Spinal cord (tissue), 10 donors: ENCODE measurements around the gene TRAM2. TPM values are rescaled to one million over a fixed set of nuclear protein-coding genes. Genes with fewer than 3 reads are reported as not detected.

Experiments
- DNase-seq, 6 donors: peaks; one replicate each; pipeline versions ENCODE4 v3.0.0 to v3.0.0-alpha.2; 2013 to 2015; ENCODE audit warnings: low spot score in 6 of 6, low read depth in 4 of 6
- H3K27ac ChIP-seq: one replicate; pipeline ENCODE4 v1.5.1; 2013; ENCODE audit warnings: low read depth, low read length, control low read depth
- H3K27me3 ChIP-seq: one replicate; pipeline ENCODE4 v1.6.1; 2013; ENCODE audit warnings: low read length; ENCODE audit not compliant: control insufficient read depth, insufficient read depth
- H3K36me3 ChIP-seq: one replicate; pipeline ENCODE4 v1.6.1; 2013; ENCODE audit warnings: low read length; ENCODE audit not compliant: control insufficient read depth, insufficient read depth
- H3K4me1 ChIP-seq: one replicate; pipeline ENCODE4 v1.6.1; 2013; ENCODE audit warnings: low read length; ENCODE audit not compliant: control insufficient read depth, insufficient read depth
- H3K4me3 ChIP-seq: one replicate; pipeline ENCODE4 v1.5.1; 2013; ENCODE audit warnings: low read depth, low read length, control low read depth
- H3K9me3 ChIP-seq: one replicate; pipeline ENCODE4 v1.6.1; 2013; ENCODE audit warnings: low read length; ENCODE audit not compliant: control insufficient read depth, insufficient read depth
- WGBS: methylation state at CpG from one replicate; pipeline ENCODE4 v1.1.5; 2013; ENCODE audit warnings: missing lambda C conversion rate; ENCODE audit not compliant: insufficient coverage; 5-methylcytosine and 5-hydroxymethylcytosine counted together
- polyA plus RNA-seq, 2 donors: library from polyadenylated mRNA; unstranded; fragments of 120-200 nt; gene quantifications; one replicate each; pipeline ENCODE4 v1.2.1, GENCODE V29; 2013; ENCODE audit not compliant: insufficient read length in 2 of 2
- total RNA-seq, 2 donors: library from RNA; depleted of rRNA in 1 of 2; stranded (reverse); fragments of 120-200 nt in 1 of 2; fragments of >200 nt in 1 of 2; gene quantifications; one replicate each; pipeline versions ENCODE4 v1.2.3 to v1.2.4, GENCODE V29; 2013 to 2014
- donor health status: healthy.

The TRAM2 gene
- total and polyA plus RNA-seq, 4 donors: 8.6 to 25.4 (median 10.1) TPM

DNA sequence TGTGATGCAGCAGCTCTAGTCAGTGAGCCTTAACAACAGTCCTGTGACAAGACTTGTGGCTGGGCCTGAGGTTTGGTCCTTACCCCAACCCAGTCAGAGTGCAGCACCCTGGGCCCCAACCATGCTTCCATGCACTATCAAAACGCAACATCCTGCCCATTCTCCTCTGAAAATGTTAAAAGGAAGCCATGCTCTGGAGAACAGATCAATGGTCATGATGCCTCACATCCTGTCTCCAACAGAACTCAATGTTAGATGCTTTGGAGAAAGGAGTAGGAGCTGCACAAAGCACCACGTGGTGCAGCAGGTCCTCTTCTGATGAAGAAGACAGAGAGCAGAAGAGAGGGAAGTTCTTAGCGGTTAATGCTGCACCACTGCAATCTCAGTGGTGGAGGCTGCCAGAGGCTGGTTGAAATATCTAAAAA is 41.9 kb downstream of the TRAM2 start:
- Histone ChIP-seq H3K4me1 (peaks cover 3% of the 10 kb centered on the region), H3K27me3 (no peaks in the 10 kb centered on the region), H3K27ac (no peak overlapping the region), H3K4me3 (no peak overlapping the region), H3K9me3 (no peaks in the 10 kb centered on the region), H3K36me3 (no peaks in the 10 kb centered on the region)
- WGBS: 82% methylated on average over 2 of the region's 3 CpGs
- DNase-seq: no peak

GRCh38 chr6:52534363-52534762 is 42.5 kb downstream of the TRAM2 start:
- H3K9me3 ChIP-seq: no peaks in the 10 kb centered on the region
- WGBS: 100% methylated on average over 3 of the region's 5 CpGs

GRCh38 chr6:52533491-52533890 is 43.4 kb downstream of the TRAM2 start:
- peaks cover 3% of the 10 kb centered on the region for H3K4me1 ChIP-seq
- WGBS: 100% methylated on average over 1 of the region's 2 CpGs
- H3K27ac ChIP-seq: no peak overlapping the region
- no peaks in the 10 kb centered on the region for H3K27me3 ChIP-seq
- H3K4me3 ChIP-seq: no peak overlapping the region
- H3K9me3 ChIP-seq: no peaks in the 10 kb centered on the region
- H3K36me3 ChIP-seq: no peaks in the 10 kb centered on the region
- no peak for DNase-seq

More at GRCh38 chr6:52534363-52534762, 42.5 kb downstream of the TRAM2 start:
- H3K27ac ChIP-seq: no peak overlapping the region
- peaks cover 3% of the 10 kb centered on the region for H3K4me1 ChIP-seq
- H3K4me3 ChIP-seq: no peak overlapping the region
- no peaks in the 10 kb centered on the region for H3K27me3 ChIP-seq
- no peaks in the 10 kb centered on the region for H3K36me3 ChIP-seq
- no peak for DNase-seq

GRCh38 chr6:52532457-52532856 is 44.4 kb downstream of the TRAM2 start:
- no peak overlapping the region for H3K27ac ChIP-seq
- no peaks in the 10 kb centered on the region for H3K9me3 ChIP-seq
- H3K27me3 ChIP-seq: no peaks in the 10 kb centered on the region
- DNase-seq: no peak
- no peaks in the 10 kb centered on the region for H3K36me3 ChIP-seq
- no CpG with 5 or more reads among the region's 2 CpGs for WGBS
- no peak overlapping the region for H3K4me3 ChIP-seq
- H3K4me1 ChIP-seq: no peaks in the 10 kb centered on the region

DNA sequence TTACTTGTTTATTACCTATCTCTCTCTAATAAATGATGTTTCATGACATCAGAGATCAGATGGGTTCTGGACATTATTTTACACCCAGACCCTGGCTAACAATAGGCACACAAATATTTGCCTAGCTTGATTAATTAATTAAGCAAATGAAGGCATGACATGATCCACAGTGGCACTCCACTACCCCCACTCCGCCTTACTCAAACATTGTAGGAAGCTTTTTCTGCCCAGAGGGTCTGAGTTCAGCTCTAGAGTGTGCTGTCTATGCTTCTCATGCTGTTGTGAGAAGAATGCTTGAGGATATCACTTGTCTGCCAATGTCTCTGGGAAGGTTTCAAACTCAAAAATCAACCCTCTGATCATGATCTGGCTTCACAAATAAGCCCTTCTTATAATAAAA is 45.0 kb downstream of the TRAM2 start:
- no peak overlapping the region for H3K4me3 ChIP-seq
- no peaks in the 10 kb centered on the region for H3K9me3 ChIP-seq
- H3K36me3 ChIP-seq: no peaks in the 10 kb centered on the region
- no peaks in the 10 kb centered on the region for H3K4me1 ChIP-seq
- no CpG with 5 or more reads among the region's 1 CpG for WGBS
- no peak overlapping the region for H3K27ac ChIP-seq
- DNase-seq: no peak
- no peaks in the 10 kb centered on the region for H3K27me3 ChIP-seq

- 90% methylated on average over 4 of the region's 4 CpGs for WGBS
- H3K27me3 ChIP-seq: no peaks in the 10 kb centered on the region
- no peaks in the 10 kb centered on the region for H3K36me3 ChIP-seq
These were observed 45.5 kb downstream of the TRAM2 start for GRCh38 chr6:52531396-52531795.

GRCh38 chr6:52530351-52530750 is 46.5 kb downstream of the TRAM2 start:
- DNase-seq: no peak
- Histone ChIP-seq H3K36me3 (no peaks in the 10 kb centered on the region), H3K27ac (no peak overlapping the region), H3K4me3 (no peak overlapping the region), H3K27me3 (no peaks in the 10 kb centered on the region), H3K4me1 (no peaks in the 10 kb centered on the region), H3K9me3 (no peaks in the 10 kb centered on the region)
- WGBS: 92% methylated on average over 7 of the region's 10 CpGs

More at GRCh38 chr6:52531396-52531795, 45.5 kb downstream of the TRAM2 start:
- H3K4me1 ChIP-seq: no peaks in the 10 kb centered on the region
- H3K9me3 ChIP-seq: no peaks in the 10 kb centered on the region
- H3K27ac ChIP-seq: no peak overlapping the region
- no peak overlapping the region for H3K4me3 ChIP-seq
- DNase-seq: no peak

DNA sequence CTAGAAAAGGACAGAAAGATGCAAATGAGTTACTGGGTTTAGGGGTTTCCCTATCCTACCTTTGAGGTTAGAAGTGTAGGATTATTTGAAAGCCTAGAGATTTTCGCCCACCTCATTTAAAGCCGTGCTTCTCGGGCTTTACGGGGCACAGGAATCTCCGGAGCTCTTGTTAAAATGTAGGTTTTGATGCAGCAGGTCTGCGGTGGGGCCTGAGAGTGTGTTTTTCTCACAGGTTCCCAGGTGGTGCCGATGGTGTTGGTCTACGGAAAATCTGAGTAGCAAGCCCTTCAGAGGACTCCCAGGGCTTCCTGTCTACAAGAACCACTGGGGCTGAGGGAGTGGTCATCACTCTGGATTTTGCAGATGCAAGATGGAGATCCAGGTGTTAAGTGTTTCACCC is 47.5 kb downstream of the TRAM2 start:
- WGBS: 100% methylated on average over 3 of the region's 8 CpGs
- Histone ChIP-seq H3K27ac (no peak overlapping the region), H3K4me1 (no peaks in the 10 kb centered on the region), H3K27me3 (no peaks in the 10 kb centered on the region), H3K4me3 (no peak overlapping the region), H3K36me3 (no peaks in the 10 kb centered on the region), H3K9me3 (no peaks in the 10 kb centered on the region)
- no peak for DNase-seq

- Histone ChIP-seq H3K27me3 (no peaks in the 10 kb centered on the region), H3K4me1 (no peaks in the 10 kb centered on the region), H3K9me3 (no peaks in the 10 kb centered on the region), H3K4me3 (no peak overlapping the region), H3K36me3 (no peaks in the 10 kb centered on the region), H3K27ac (no peak overlapping the region)
- WGBS: 84% methylated on average over 2 of the region's 7 CpGs
- peak in 1 of 6 donors; percentile 5 for DNase-seq
These were observed 49.4 kb downstream of the TRAM2 start for GRCh38 chr6:52527436-52527835.

DNA sequence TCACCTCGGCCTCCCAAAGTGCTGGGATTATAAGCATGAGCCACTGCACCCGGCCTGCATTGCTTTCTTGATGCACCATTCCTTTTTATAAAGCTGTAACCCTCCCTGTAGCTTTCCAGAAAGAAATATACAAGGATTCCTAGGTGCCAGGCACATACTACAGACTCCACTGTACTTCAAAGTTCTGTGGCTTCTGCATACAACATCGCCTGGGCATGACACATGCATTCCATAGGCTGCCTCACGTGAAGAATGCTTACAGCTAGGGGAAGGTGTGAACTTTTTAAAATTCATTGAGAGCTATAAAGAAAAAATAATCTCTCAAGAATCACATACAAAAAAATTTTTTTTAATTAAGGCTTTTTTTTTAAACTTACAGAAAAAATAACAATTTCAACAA is 50.2 kb downstream of the TRAM2 start:
- no peaks in the 10 kb centered on the region for H3K9me3 ChIP-seq
- no peaks in the 10 kb centered on the region for H3K36me3 ChIP-seq
- H3K4me1 ChIP-seq: no peaks in the 10 kb centered on the region
- DNase-seq: no peak
- WGBS: 71% methylated on average over 2 of the region's 4 CpGs
- H3K4me3 ChIP-seq: no peak overlapping the region
- H3K27ac ChIP-seq: no peak overlapping the region
- no peaks in the 10 kb centered on the region for H3K27me3 ChIP-seq
